ENCODE data around the gene HGFAC.
"Not testable (repeated sequence)": the region's sequence is repeated elsewhere in the genome, so short reads cannot be mapped to it uniquely, and the experiment has no call there.

HGFAC gene

GRCh38 chr4:3404546-3404945 lies 37.2 kb upstream of the HGFAC start:
- no peaks in the 10 kb centered on the region for H3K27me3 ChIP-seq (ENCODE audit: control insufficient read depth, insufficient read depth, low read length)
- no CpG with 5 or more reads among the region's 4 CpGs for WGBS (ENCODE audit: insufficient coverage, insufficient read length)
- no peak overlapping the region for H3K4me3 ChIP-seq (ENCODE audit: low read length)
- no peaks in the 10 kb centered on the region for H3K9me3 ChIP-seq (ENCODE audit: control insufficient read depth, insufficient read depth, low read length)
- no peak overlapping the region for H3K27ac ChIP-seq (ENCODE audit: low read length)
- DNase-seq (ENCODE audit: low read depth, low spot score), result no peak
- H3K36me3 ChIP-seq (ENCODE audit: control insufficient read depth, insufficient read depth, low read length), result no peaks in the 10 kb centered on the region
- no peaks in the 10 kb centered on the region; the same call in 1 of the 2 replicates for H3K4me1 ChIP-seq (ENCODE audit: control insufficient read depth, insufficient read depth, low read length)

GRCh38 chr4:3405176-3405575 lies 36.6 kb upstream of the HGFAC start:
- H3K27ac ChIP-seq (ENCODE audit: low read length), result no peak overlapping the region
- no CpG with 5 or more reads among the region's 8 CpGs for WGBS (ENCODE audit: insufficient coverage, insufficient read length)
- no peaks in the 10 kb centered on the region for H3K36me3 ChIP-seq (ENCODE audit: control insufficient read depth, insufficient read depth, low read length)
- H3K4me3 ChIP-seq (ENCODE audit: low read length), result no peak overlapping the region
- H3K27me3 ChIP-seq (ENCODE audit: control insufficient read depth, insufficient read depth, low read length), result no peaks in the 10 kb centered on the region
- DNase-seq (ENCODE audit: low read depth, low spot score), result no peak
- no peaks in the 10 kb centered on the region; the same call in 1 of the 2 replicates for H3K4me1 ChIP-seq (ENCODE audit: control insufficient read depth, insufficient read depth, low read length)
- H3K9me3 ChIP-seq (ENCODE audit: control insufficient read depth, insufficient read depth, low read length), result no peaks in the 10 kb centered on the region

DNA sequence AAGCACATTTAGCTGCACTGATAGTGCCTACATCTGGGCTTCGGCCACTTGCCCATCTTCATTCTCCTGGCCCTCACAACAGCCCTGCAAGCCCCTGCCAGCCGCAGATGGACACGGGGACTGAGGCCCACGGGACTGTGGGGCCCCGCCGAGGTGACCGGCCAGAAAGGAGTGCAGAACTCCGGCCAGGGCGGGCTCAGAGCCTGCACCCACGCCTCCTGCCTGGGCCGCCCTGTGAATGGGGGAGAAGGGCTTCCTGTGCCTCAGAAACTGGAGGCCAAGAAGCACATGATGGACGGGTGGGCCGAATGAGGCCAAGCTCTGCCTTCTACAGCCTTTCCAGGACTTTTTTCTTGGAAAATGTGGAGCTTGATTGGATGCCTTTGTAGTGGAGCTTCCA lies 35.7 kb upstream of the HGFAC start:
- WGBS (ENCODE audit: insufficient coverage, insufficient read length), result no CpG with 5 or more reads among the region's 13 CpGs

DNA sequence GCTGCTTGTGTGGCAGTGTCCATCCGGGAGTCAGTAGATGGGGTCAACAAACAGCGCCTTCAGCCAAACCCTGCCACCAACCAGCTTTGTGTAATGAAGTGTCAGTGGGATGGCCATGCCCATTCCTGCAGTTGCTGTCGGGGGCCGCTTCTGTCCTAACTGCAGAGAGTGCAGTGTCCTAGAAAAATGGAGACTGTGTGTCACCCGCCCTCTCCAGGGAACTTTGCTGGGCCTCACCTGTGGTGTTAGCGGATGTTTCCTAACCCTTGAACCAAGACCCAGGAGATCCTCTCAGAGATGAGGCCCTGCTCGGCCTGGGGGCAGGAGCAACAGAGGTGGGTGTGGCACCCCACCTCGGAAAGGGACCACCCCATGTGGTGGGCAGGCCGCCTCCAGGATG lies 35.3 kb upstream of the HGFAC start:
- Histone ChIP-seq H3K9me3 (ENCODE audit: control insufficient read depth, insufficient read depth, low read length) (no peaks in the 10 kb centered on the region), H3K4me3 (ENCODE audit: low read length) (no peak overlapping the region), H3K4me1 (ENCODE audit: control insufficient read depth, insufficient read depth, low read length) (no peaks in the 10 kb centered on the region; the same call in 1 of the 2 replicates), H3K27me3 (ENCODE audit: control insufficient read depth, insufficient read depth, low read length) (no peaks in the 10 kb centered on the region), H3K36me3 (ENCODE audit: control insufficient read depth, insufficient read depth, low read length) (no peaks in the 10 kb centered on the region), H3K27ac (ENCODE audit: low read length) (no peak overlapping the region)
- no peak for DNase-seq (ENCODE audit: low read depth, low spot score)
- no CpG with 5 or more reads among the region's 9 CpGs for WGBS (ENCODE audit: insufficient coverage, insufficient read length)

More for the DNA sequence above, 35.7 kb upstream of the HGFAC start:
- Histone ChIP-seq H3K27ac (ENCODE audit: low read length) (no peak overlapping the region), H3K9me3 (ENCODE audit: control insufficient read depth, insufficient read depth, low read length) (no peaks in the 10 kb centered on the region), H3K27me3 (ENCODE audit: control insufficient read depth, insufficient read depth, low read length) (no peaks in the 10 kb centered on the region), H3K36me3 (ENCODE audit: control insufficient read depth, insufficient read depth, low read length) (no peaks in the 10 kb centered on the region), H3K4me1 (ENCODE audit: control insufficient read depth, insufficient read depth, low read length) (no peaks in the 10 kb centered on the region; the same call in 1 of the 2 replicates), H3K4me3 (ENCODE audit: low read length) (no peak overlapping the region)
- no peak for DNase-seq (ENCODE audit: low read depth, low spot score)

DNA sequence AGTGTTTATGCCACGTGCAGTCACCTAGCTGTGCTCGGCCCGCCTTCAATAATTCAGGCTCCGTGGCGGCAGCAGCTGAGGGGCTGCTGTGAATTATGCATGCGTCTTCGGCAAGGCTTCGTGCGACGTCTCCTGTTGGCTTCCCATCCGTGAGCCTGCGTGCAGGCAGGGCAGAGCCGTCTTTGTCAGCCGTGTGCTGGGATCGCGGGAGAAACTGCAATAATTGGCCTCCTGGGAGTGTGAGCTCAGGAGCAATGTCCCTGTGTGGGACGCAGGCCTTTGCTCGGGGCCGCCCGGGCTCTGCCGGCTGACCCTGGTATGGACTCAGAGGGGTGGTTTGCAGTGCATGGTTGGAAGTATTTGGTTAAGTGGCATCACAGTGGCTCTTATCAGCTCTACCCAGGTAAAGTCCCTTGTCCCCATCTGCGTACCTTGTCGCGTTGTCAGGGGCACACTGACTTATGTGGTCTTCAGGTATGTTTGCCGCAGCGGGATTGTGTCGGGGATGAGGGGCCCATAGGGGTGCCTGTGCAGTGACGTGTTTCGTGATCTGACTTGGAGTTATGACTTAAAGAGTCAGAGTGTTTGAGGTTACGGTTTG lies 34.5 kb upstream of the HGFAC start:
- Histone ChIP-seq H3K27ac (ENCODE audit: low read length) (no peak overlapping the region), H3K27me3 (ENCODE audit: control insufficient read depth, insufficient read depth, low read length) (no peaks in the 10 kb centered on the region), H3K4me3 (ENCODE audit: low read length) (no peak overlapping the region), H3K36me3 (ENCODE audit: control insufficient read depth, insufficient read depth, low read length) (no peaks in the 10 kb centered on the region), H3K4me1 (ENCODE audit: control insufficient read depth, insufficient read depth, low read length) (no peaks in the 10 kb centered on the region; the same call in 1 of the 2 replicates), H3K9me3 (ENCODE audit: control insufficient read depth, insufficient read depth, low read length) (no peaks in the 10 kb centered on the region)
- no peak for DNase-seq (ENCODE audit: low read depth, low spot score)
- WGBS (ENCODE audit: insufficient coverage, insufficient read length), result no CpG with 5 or more reads among the region's 30 CpGs

DNA sequence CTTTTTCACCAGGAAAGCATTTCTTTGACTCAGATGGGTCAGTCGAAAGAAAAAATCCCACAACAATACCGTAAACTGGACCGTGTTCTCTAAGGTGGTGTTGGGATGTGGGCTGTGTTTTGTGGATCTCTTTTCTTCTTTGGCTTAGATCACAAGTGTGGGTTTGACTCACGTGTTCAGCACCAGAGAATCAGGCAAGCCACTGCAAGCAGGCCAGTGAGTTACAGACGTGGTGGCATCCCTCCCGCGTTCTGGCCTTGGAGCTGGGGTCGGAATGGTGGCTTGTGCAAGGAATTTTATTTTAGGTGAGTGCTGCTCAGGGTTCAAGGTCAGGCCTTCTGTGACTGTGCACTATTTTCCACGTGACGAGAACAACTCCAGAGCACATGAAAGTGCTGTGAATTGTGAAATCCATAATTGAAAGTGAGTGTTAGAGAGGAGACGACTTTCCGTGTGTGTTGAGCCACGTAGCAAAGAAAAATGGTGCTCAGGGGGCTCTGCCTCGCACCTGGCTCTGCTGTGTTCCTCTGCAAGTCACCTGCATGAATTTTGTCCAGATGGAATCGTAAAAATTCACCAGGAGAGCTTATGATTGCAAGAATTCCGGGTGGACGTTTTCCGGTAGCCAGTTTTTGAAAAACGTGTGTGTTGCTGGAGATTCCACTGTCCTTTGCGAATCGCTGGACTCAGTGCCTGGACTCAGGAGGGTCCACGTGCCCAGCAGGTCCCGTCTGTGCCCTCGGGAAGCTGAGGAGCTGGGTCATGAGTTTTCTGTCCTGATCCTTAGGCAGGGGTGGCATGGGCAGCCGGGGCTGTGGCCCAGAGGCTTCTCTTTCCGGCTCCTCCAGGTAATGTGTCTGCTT lies 33.6 kb upstream of the HGFAC start:
- H3K4me1 ChIP-seq (ENCODE audit: control insufficient read depth, insufficient read depth, low read length), result no peaks in the 10 kb centered on the region; the same call in 1 of the 2 replicates
- no peaks in the 10 kb centered on the region for H3K27me3 ChIP-seq (ENCODE audit: control insufficient read depth, insufficient read depth, low read length)
- no peaks in the 10 kb centered on the region for H3K36me3 ChIP-seq (ENCODE audit: control insufficient read depth, insufficient read depth, low read length)
- H3K27ac ChIP-seq (ENCODE audit: low read length), result no peak overlapping the region
- H3K9me3 ChIP-seq (ENCODE audit: control insufficient read depth, insufficient read depth, low read length), result no peaks in the 10 kb centered on the region
- DNase-seq (ENCODE audit: low read depth, low spot score), result no peak
- no peak overlapping the region for H3K4me3 ChIP-seq (ENCODE audit: low read length)
- no CpG with 5 or more reads among the region's 26 CpGs for WGBS (ENCODE audit: insufficient coverage, insufficient read length)

- H3K4me3 ChIP-seq (ENCODE audit: low read length), result no peak overlapping the region
- H3K27me3 ChIP-seq (ENCODE audit: control insufficient read depth, insufficient read depth, low read length), result no peaks in the 10 kb centered on the region
- DNase-seq (ENCODE audit: low read depth, low spot score), result no peak
- no peak overlapping the region for H3K27ac ChIP-seq (ENCODE audit: low read length)
- no peaks in the 10 kb centered on the region; the same call in 1 of the 2 replicates for H3K4me1 ChIP-seq (ENCODE audit: control insufficient read depth, insufficient read depth, low read length)
- H3K36me3 ChIP-seq (ENCODE audit: control insufficient read depth, insufficient read depth, low read length), result no peaks in the 10 kb centered on the region
- WGBS (ENCODE audit: insufficient coverage, insufficient read length), result no CpG with 5 or more reads among the region's 8 CpGs
- H3K9me3 ChIP-seq (ENCODE audit: control insufficient read depth, insufficient read depth, low read length), result no peaks in the 10 kb centered on the region
Measured at GRCh38 chr4:3408793-3409330, 32.9 kb upstream of the HGFAC start.

GRCh38 chr4:3409571-3410091 lies 32.1 kb upstream of the HGFAC start:
- H3K27ac ChIP-seq (ENCODE audit: low read length), result no peak overlapping the region
- no peaks in the 10 kb centered on the region; the same call in 1 of the 2 replicates for H3K4me1 ChIP-seq (ENCODE audit: control insufficient read depth, insufficient read depth, low read length)
- H3K27me3 ChIP-seq (ENCODE audit: control insufficient read depth, insufficient read depth, low read length), result no peaks in the 10 kb centered on the region
- no CpG with 5 or more reads among the region's 15 CpGs for WGBS (ENCODE audit: insufficient coverage, insufficient read length)
- no peak overlapping the region for H3K4me3 ChIP-seq (ENCODE audit: low read length)
- H3K9me3 ChIP-seq (ENCODE audit: control insufficient read depth, insufficient read depth, low read length), result no peaks in the 10 kb centered on the region
- no peaks in the 10 kb centered on the region for H3K36me3 ChIP-seq (ENCODE audit: control insufficient read depth, insufficient read depth, low read length)
- no peak for DNase-seq (ENCODE audit: low read depth, low spot score)

DNA sequence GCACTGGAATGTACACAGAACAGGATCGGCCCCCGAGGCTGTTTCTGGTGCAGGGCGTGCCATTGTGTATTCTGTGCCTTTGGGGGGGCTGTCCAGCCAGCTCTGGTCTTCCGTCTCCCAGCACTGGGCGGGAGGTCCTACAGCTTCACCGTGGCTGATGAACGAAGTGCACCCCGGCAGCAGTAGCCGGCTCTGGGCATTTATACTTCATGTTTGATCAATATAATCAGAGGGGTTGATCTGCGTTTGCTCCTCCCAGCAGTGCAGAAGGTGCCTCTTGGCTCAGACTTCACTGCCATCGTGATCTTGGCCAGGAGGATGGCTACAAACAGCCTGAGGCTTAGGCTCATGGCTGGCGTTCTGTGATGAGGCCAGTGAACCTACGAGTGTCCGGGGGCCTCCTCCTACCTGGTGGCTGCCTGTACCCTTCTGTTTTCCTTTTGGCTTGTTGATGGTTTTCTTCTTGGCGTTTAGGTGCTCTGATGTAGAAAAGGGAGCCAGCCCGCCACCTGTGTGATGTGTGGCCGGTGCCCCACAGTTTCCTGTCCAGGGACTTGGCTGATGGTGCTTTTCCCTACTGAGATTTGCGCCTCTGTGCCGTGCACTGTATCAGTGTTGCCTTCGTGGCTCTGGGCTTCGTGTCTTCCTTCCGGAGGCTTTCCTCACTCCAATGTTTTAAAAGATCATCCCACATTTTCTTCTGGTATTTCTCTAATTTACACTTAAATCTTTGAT lies 31.2 kb upstream of the HGFAC start:
- H3K4me1 ChIP-seq (ENCODE audit: control insufficient read depth, insufficient read depth, low read length), result no peaks in the 10 kb centered on the region; the same call in 1 of the 2 replicates
- H3K27ac ChIP-seq (ENCODE audit: low read length), result no peak overlapping the region
- H3K27me3 ChIP-seq (ENCODE audit: control insufficient read depth, insufficient read depth, low read length), result no peaks in the 10 kb centered on the region
- no peak for DNase-seq (ENCODE audit: low read depth, low spot score)
- no peaks in the 10 kb centered on the region for H3K36me3 ChIP-seq (ENCODE audit: control insufficient read depth, insufficient read depth, low read length)
- H3K9me3 ChIP-seq (ENCODE audit: control insufficient read depth, insufficient read depth, low read length), result no peaks in the 10 kb centered on the region
- no CpG with 5 or more reads among the region's 22 CpGs for WGBS (ENCODE audit: insufficient coverage, insufficient read length)
- no peak overlapping the region for H3K4me3 ChIP-seq (ENCODE audit: low read length)

GRCh38 chr4:3411190-3411589 lies 30.6 kb upstream of the HGFAC start:
- no CpG with 5 or more reads among the region's 17 CpGs for WGBS (ENCODE audit: insufficient coverage, insufficient read length)
- not testable (repeated sequence) for H3K4me3 ChIP-seq (ENCODE audit: low read length); DNase-seq (ENCODE audit: low read depth, low spot score); H3K27me3 ChIP-seq (ENCODE audit: control insufficient read depth, insufficient read depth, low read length); H3K4me1 ChIP-seq (ENCODE audit: control insufficient read depth, insufficient read depth, low read length); H3K36me3 ChIP-seq (ENCODE audit: control insufficient read depth, insufficient read depth, low read length); H3K27ac ChIP-seq (ENCODE audit: low read length); H3K9me3 ChIP-seq (ENCODE audit: control insufficient read depth, insufficient read depth, low read length)

Measured in iPS DF 6.9 (cell line).